NCI-H2227 (cell line): ENCODE data around the gene MS4A5.
"Not testable (repeated sequence)": the region's sequence is repeated elsewhere in the genome, so short reads cannot be mapped to it uniquely, and the experiment has no call there.

Source experiments
- DNase-seq: peaks from one replicate; lab custom pipeline; 2025; ENCODE audit not compliant: unreplicated experiment; lab: John Stamatoyannopoulos, UW

The MS4A5 gene, protein sequence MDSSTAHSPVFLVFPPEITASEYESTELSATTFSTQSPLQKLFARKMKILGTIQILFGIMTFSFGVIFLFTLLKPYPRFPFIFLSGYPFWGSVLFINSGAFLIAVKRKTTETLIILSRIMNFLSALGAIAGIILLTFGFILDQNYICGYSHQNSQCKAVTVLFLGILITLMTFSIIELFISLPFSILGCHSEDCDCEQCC

DNA sequence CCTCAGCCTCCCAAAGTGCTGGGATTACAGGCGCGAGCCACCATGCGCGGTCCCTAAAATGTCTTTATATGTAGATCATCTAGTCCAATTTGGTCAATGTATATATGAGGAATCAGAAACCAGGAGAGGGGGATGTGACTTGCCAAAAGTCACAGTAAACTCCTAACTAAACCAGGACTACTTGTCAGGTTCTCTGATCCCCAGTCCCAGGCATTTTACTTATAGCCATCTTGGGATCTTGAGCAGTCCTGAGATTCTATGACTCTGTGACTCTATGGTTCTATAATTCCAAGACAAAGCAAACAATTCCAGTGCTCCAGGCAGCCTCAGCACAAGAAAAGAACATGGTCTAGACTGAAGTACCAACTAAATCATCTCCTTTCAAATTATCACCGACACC, at the start of gene MS4A5:
TSS of gene MS4A5 (plus strand) at position 301 of the 400 bp plus-strand sequence. CDS start 103 bp downstream, outside the sequence.
- no peak for DNase-seq

DNA sequence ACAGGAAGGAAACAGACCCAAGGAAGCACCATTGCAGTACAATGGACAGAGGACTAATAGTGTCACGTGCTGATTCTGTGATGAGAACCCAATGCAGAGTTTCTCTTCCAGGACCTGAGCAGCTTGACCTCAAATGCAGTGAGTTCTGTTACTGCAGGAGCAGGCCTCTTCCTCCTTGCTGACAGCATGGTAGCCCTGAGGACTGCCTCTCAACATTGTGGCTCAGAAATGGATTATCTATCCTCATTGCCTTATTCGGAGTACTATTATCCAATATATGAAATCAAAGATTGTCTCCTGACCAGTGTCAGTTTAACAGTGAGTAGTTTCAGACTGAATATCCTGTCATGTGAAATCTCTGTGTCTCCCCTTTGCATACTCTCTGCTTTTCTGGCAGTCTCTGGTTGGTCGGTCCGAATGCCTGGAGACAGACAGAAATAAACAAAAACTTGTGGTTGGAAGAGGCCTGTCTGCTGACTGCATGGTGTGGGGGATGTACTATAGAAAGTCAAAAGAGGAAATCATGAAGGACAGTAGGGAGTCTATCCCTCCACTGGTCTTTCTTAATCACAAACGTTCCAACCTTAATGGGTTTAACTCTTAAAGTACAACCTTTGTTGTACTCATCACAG, 40.0 kb upstream of the MS4A5 start:
- no peak for DNase-seq

DNA sequence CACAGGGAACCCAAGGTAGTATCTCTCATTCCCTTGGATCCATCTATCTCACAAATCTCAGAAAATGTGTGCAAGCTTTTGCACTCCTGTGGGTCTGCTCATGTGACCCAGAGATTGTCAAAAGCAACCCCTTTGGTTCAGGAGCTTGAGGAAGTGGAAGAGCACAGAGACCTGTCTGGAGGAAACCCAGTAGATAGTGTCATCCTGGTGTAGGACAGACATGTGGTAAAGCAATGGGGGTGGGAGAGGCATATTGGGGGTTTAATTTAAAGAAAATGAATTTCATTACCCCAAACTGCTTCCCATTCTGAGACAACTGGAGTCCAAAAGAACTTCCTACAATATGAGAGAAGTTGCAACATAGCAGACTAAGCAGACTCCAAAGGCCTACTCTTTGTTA, 39.0 kb upstream of the MS4A5 start:
- no peak for DNase-seq

DNA sequence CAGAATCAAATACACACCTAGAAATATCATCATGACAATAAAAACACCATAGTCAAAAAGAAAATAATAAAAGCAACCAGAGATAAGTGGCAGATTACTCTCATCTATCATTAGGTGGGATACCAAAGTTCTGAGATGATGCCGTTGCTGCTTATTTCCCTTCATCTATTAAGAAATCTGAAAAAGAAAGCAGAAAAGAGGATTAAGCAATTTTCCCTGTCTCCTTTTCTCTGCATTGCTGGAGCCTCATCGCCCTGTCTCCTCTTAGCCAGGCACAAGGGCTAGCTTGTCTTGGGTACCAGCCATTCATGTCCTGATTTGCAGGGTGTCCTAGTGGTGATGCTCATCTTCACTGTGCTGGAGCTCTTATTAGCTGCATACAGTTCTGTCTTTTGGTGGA, 37.0 kb upstream of the MS4A5 start:
- DNase-seq, result no peak

DNA sequence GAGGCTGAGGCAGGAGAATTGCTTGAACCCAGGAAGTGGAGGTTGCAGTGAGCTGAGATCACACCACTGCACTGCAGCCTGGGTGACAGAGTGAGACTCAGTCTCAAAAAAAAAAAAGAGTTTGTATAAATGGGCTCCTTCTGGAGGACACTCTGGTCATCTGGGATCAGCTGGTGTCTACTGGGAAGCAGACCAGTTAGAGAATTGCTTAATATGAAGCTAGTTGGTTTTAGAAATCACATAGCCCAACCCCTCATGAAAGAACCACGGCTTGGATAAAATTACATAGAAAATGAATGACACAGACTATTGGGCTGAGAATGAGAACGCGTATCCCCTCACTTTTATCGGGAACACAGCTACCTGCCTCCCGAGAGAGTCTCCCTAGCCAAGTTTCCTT, 36.4 kb upstream of the MS4A5 start:
- DNase-seq, result no peak

DNA sequence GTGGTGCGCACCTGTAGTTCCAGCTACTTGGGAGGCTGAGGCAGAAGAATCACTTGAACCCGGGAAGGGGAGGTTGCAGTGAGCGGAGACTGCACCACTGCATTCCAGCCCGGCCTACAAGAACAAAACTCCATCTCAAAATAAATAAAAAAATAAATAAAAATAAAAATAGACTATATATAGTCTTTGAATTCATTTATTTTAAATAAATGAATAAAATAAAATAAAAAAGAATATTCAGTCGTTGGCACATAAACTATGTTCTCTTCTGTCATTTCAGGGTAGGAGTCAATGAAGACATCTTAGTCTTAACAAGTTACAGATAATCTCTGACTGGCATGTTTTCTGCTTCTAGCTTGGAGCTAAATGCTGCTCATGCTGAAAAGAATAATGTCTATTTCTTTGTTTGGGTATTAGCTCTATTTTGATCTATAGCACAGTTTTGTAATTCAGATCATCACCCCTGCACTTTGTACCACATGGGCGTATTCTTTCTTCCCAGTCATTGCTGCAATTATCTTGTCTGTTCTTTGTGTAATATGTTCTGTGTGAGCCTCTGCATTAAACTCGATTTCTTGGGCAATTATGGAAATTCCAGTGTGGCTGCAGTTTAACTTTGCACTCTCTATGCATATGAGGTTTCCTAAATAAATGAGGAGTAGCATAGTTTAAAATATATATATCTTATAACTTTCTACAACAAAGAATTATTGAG, 34.5 kb upstream of the MS4A5 start:
- no peak for DNase-seq

DNA sequence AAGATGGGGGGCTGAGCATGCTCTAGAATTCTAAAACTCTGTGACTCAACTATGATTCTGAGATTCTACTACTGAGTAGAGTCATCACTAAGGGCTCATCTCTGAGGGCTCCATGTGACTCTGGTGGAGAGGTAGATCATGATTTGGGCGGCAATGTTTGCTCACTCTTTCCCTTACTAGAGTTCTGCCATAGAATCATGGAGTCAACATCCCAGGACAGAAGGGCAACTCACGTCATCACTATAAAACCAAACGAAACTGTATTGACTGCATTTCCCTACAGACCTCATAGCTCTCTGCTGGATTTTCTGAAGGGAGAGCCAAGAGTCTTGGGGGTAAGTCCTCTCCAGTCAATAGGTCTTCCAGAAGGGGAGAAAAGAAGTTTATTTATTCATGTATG, 33.0 kb upstream of the MS4A5 start, which contains the start of gene MS4A14:
TSS of gene MS4A14 (plus strand) at position 78 of the 400 bp plus-strand sequence. CDS start at position 198, 120 bp downstream.
- DNase-seq, result no peak

DNA sequence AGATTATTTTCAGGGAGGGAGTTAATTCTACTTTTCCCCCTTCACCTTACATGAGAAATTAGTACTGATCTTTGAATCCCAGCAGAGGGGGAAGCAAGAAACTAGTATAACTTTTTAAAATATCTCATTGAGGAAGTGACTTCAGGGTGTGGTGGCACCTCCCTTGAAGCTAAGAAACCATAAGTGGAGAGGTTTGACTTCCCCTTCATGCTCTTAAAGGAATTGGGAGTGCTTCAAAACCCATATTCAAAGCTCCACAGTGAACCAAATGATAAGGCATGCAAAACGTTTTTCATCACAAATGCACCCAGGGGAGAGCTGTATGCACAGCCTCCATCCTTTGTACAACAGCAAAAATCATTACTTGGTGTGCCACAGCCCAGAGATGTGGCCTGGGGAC, 32.6 kb upstream of the MS4A5 start:
- no peak for DNase-seq

DNA sequence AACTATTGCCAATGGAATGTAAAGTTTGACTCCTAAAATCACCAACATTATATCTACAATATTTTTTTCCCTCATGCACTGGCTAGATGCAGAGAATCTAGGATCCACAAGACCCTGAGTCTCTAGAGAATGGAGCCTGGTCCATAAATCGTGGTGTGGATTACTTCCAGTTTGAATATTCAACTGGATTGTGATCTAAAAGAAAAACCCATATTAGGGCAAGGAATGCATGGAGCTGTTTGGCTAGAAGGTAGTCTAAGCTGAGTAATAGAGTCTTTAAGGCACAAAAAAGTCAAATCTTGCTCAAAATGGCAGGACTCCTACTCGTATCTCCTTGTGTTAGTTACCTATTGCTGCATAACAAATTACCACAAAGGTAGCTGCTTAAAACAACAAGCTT, 9.4 kb upstream of the MS4A5 start:
- DNase-seq, result no peak

DNA sequence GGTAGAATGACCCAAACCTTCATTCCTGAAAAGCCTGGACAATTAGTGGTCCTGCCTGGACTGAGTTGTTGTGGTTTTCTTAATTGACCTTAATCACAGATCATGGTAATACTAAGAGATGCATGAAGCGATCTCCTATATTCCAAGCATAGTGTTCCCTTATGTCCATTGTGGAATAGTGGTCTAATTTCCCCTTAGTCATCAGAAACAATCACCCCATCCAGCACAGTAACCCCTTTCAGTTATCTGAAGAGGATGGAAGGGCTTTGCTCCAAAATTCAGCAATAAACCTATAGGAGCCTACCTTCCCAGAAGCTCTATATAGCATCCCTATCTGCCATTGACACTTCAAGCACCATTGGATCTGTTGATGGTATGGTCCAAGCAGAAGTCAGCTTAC, 6.8 kb upstream of the MS4A5 start:
- no peak for DNase-seq

DNA sequence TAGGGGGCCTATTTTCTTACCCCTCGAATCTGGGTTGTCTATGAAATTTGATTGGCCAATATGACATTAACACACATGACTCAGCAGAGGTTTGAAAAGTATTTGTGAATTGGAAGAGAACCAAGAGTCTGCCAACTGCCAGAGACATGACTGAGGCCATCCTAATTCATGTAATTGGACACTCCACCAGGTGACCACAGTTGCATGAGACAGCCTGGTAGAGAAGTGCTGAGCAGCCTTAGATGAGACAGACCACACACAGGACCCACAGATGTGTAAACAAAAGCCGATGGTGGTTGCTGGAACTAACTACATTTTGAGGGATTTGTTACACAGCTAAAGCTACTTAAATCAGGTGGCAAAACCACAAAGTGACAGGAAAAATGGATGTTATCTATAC, 855 bp upstream of the MS4A5 start:
- DNase-seq, result no peak

DNA sequence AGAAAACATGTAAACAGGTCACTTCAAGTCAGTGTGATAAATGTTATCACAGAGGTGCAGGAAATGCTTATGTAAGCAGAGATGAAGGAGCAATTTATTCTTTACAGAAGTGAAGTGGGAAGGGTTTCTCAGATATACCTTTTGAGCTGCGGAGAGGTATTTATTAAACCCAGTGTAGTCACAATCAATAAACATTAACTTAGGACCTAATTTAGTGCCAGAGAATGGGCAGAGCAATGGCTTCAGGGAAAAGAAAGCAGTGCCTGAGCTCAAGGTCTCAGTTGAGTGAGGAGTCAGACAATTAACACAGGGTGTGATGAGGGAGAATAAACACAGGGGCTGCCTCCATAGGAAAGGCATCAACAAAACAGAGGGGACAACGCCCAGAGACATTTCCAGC, 1.9 kb downstream of the MS4A5 start:
- no peak for DNase-seq

DNA sequence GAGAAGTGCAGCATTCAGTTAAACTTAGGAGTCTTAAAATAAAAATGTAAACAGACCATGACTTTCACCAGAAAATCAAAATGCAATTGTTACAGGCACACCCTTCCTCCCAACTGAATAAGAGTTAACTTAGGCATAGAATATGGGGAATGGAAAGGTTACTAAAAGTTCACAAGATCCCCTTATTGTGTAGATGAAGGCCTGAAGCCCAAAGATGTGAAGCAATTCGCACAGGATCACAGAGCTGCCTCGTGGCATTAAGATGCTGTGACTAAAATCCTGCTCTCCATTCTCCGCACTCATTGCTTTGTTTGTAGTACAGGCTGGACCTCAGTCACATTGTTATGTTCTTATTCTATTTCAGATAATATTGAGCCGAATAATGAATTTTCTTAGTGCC, 4.0 kb downstream of the MS4A5 start:
- DNase-seq, result no peak

DNA sequence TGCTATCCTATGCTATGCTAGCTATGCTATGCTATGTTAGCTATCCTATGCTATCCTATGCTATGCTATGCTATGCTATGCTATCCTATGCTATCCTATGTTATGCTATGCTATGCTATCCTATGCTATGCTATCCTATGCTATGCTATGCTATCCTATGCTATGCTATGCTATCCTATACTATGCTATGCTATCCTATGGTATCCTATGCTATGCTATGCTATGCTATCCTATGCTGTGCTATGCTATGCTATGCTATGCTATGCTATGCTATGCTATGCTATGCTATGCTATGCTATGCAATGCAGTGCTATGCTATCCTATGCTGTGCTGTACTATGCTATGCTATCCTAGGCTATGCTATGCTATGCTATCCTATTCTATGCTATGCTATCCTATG, 17.7 kb downstream of the MS4A5 start:
- no peak for DNase-seq

DNA sequence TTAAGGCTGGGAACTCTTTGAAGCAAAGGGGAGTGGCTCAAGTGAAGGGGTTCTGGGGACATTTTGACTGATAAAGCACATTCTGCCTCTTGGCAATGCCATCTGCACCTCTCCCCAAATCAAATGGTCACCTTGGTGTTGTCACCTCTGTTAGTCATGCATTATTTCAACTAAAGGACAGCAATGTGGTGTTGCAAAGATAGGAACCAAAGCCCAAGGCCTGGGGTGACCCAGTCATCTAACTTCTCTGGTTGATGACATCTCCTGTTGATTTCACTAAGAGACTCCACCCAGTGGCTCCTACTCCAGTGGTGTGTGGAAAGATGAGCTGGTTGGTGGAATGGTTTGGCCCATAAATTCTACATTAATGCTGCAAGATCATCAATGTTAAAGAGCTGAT, 18.5 kb downstream of the MS4A5 start:
- no peak for DNase-seq

DNA sequence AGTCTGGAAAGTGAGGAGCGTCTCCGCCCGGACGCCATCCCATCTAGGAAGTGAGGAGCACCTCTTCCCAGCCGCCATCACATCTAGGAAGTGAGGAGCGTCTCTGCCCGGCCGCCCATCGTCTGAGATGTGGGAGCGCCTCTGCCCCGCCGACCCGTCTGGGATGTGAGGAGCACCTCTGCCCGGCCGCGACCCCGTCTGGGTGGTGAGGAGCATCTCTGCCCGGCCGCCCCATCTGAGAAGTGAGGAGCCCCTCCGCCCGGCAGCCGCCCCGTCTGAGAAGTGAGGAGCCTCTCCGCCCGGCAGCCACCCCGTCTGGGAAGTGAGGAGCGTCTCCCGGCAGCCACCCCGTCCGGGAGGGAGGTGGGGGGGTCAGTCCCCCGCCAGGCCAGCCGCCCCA, 21.8 kb downstream of the MS4A5 start:
- not testable (repeated sequence) for DNase-seq

DNA sequence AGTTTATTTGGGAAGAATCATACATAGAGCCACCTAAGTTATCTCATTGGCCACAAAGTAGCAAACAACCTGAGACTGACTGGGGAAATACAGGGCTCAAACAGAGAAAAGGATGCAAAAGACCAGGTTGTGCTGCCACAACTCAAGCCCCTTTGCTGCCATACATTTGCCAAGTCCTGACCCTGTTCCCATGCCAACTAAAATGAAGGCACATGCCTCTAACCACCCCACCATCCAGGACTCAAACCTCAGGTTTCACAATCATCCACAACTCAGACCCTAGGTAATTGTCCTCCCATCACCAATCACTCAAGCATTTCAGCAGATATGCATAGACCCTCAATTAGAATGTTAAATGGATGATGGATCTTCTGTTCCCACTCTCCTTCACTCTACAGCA, 24.8 kb downstream of the MS4A5 start:
- no peak for DNase-seq

DNA sequence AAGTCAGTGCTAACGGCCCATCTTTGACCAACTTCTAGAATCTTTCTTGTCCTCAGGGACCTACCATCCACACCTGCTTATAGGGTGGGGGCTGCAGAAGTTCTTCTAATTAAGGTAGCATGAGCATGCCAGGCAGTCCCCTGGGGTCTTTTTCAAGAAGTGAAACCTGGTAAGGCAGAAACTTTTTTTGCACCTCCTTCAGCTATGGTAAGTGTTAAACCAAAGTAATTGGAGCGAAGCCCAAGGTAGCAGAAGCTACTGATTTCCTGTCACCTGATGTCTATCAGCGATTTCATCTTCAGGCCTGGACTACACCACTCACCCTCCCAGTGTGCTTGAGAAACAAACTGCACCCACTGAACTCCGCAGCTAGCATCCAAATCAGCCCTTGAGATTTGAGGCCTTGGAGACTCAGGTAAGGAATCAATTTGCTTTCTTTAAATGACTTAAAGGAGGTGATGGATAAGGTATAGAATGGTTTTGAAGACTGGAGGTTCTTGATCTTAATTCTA, 26.2 kb downstream of the MS4A5 start, which contains the start of gene MS4A1:
TSS of gene MS4A1 (plus strand) at position 317 of the 512 bp plus-strand sequence. CDS start 6,528 bp downstream, outside the sequence.
- DNase-seq, result no peak

DNA sequence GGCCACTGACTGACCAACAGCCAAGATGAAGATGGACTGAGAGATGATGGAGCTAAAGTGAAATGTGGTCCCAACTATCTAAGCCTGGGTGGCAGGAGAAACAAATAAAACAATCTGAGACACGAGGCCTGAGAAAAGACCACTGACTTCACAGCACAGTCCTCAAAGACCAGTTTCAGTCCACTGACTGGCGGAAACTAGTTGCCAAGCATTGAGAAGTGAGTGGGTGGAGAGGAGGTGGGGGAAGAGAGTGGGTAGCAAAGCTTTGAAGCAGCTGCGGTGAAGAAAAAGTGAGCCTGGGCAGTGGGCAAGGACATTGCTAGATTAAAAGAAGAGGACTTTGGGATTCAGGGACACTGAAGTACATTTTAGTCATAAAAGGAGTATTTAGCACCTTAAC, 28.2 kb downstream of the MS4A5 start:
- DNase-seq, result no peak

DNA sequence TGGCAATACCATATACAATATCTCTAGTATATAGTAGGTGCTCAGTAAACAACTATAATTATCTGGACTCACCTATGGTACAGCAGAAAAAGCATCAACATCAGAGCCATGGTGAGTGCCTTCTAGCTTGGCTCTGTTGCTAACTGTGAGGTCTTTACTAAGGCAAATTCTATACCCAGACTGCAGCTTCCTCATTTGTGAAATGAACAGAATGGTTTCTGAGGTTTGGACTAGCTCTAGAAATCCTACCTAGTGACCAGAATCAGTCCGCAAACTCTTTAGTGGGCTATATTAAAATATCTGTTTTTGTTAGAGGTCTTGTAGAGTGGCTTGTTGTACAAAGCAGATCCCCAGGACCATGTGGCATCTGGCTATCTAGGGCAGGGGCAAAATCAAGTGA, 30.0 kb downstream of the MS4A5 start:
- DNase-seq, result no peak

DNA sequence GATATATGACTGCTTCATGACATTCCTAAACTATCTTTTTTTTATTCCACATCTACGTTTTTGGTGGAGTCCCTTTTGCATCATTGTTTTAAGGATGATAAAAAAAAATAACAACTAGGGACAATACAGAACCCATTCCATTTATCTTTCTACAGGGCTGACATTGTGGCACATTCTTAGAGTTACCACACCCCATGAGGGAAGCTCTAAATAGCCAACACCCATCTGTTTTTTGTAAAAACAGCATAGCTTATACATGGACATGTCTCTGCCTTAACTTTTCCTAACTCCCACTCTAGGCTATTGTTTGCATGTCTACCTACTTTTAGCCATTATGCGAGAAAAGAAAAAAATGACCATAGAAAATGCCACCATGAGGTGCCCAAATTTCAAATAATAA, 39.5 kb downstream of the MS4A5 start:
- DNase-seq, result no peak

DNA sequence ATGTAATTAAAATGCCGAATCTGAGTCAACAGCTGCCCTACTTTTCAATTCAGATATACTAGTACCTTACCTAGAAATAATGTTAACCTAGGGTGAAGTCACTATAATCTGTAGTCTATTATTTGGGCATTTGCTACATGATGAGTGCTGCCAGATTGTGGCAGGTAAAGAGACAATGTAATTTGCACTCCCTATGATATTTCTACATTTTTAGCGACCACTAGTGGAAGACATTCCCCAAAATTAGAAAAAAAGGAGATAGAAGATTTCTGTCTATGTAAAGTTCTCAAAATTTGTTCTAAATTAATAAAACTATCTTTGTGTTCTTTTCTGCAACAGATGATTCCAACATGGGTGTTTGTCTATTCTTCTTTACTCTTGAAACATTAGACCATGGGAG, 40.4 kb downstream of the MS4A5 start:
- DNase-seq, result no peak
